K562 (cell line): ENCODE data around the gene MYBL2. TPM values are rescaled to one million over a fixed set of nuclear protein-coding genes. Genes with fewer than 3 reads are reported as not detected.
A peak's percentile ranks its signal among the peaks of the same experiment; 100 is the strongest.

Experiments
- DDX20 ChIP-seq: fragments of 450-650 bp; IDR thresholded peaks from 2 replicates; pipeline ENCODE4 v1.6.1; 2016; ENCODE audit warnings: missing genetic modification characterization, low read depth, mild to moderate bottlenecking, missing compliant biosample characterization, moderate library complexity
- GATA2 ChIP-seq: sonication (generic); formaldehyde crosslinking; IDR thresholded peaks from 2 replicates; pipeline ENCODE4 v1.4.0; 2020; ENCODE audit warnings: mild to moderate bottlenecking, missing genetic modification reagents
- GATAD2B ChIP-seq: fragments of 450-650 bp; IDR thresholded peaks from 2 replicates; pipeline ENCODE4 v1.6.1; 2017; ENCODE audit warnings: mild to moderate bottlenecking, borderline replicate concordance
- HES1 ChIP-seq: fragments of 450-650 bp; IDR thresholded peaks from 2 replicates; pipeline ENCODE4 v1.6.1; 2016; ENCODE audit warnings: low read depth, mild to moderate bottlenecking, moderate library complexity
- HLTF ChIP-seq: fragments of 450-650 bp; IDR thresholded peaks from 2 replicates; pipeline ENCODE4 v1.6.1; 2016
- HMBOX1 ChIP-seq: sonication (generic); IDR thresholded peaks from 2 replicates; pipeline ENCODE4 v1.6.1; 2016
- HNRNPH1 ChIP-seq: fragments of 200-400 bp; formaldehyde crosslinking; optimal IDR thresholded peaks from 2 replicates; pipeline ENCODE3; 2017; ENCODE audit warnings: low read depth, mild to moderate bottlenecking, low read length, moderate library complexity
- KAT7 ChIP-seq: sonication (generic); formaldehyde crosslinking; IDR thresholded peaks from 2 replicates; pipeline ENCODE4 v1.8.0; 2022; ENCODE audit warnings: missing genetic modification reagents, mild to moderate bottlenecking, borderline replicate concordance
- KHSRP ChIP-seq: fragments of 450-650 bp; IDR thresholded peaks from 2 replicates; pipeline ENCODE4 v1.6.1; 2017
- MAFK ChIP-seq: IDR thresholded peaks from 2 replicates; pipeline ENCODE4 v1.6.1; 2011; ENCODE audit warnings: low read length, improper control_type of control experiment
- NFE2L1 ChIP-seq: fragments of 450-650 bp; IDR thresholded peaks from 2 replicates; pipeline ENCODE4 v1.6.1; 2016; ENCODE audit warnings: missing genetic modification characterization, low read depth, mild to moderate bottlenecking, missing compliant biosample characterization, moderate library complexity, borderline replicate concordance
- NRF1 ChIP-seq, 2 experiments: fragments of 450-650 bp; IDR thresholded peaks in 1 of 2; conservative IDR thresholded peaks in 1 of 2; 2 replicates each; pipeline ENCODE4 v1.6.1; 2014; ENCODE audit warnings: mild to moderate bottlenecking in 2 of 2
- POLR2AphosphoS5 ChIP-seq: IDR thresholded peaks from 2 replicates; pipeline ENCODE4 v1.6.1; 2011; ENCODE audit warnings: mild to moderate bottlenecking, low read depth, low read length, moderate library complexity; ENCODE audit not compliant: control insufficient read depth, insufficient read depth
- PPARD ChIP-seq: fragments of 250-450 bp; sonication (Bioruptor Pico); IDR thresholded peaks from 2 replicates; pipeline ENCODE4 v1.8.0; 2022; ENCODE audit warnings: inconsistent platforms, mild to moderate bottlenecking, moderate library complexity
- PTRF ChIP-seq: fragments of 450-650 bp; IDR thresholded peaks from 2 replicates; pipeline ENCODE4 v1.6.1; 2016; ENCODE audit warnings: mild to moderate bottlenecking, missing genetic modification characterization, missing compliant biosample characterization
- RBM34 ChIP-seq: fragments of 200-400 bp; formaldehyde crosslinking; IDR thresholded peaks from 2 replicates; pipeline ENCODE4 v1.6.1; 2018; ENCODE audit warnings: low read length, borderline replicate concordance; ENCODE audit not compliant: insufficient read depth
- SP1 ChIP-seq: sonication (generic); formaldehyde crosslinking; IDR thresholded peaks from 2 replicates; pipeline ENCODE4 v1.8.1; 2022; ENCODE audit warnings: mild to moderate bottlenecking, missing genetic modification reagents
- TAF1 ChIP-seq: IDR thresholded peaks from 2 replicates; pipeline ENCODE4 v1.6.1; 2011; ENCODE audit warnings: mild to moderate bottlenecking, low read length, moderate library complexity; ENCODE audit not compliant: insufficient read depth, control insufficient read depth, severe bottlenecking; ENCODE audit errors: extremely low read depth
- TEAD4 ChIP-seq, 2 experiments: sonication (generic) in 1 of 2; formaldehyde crosslinking in 1 of 2; IDR thresholded peaks; 2 replicates each; pipeline versions ENCODE4 v1.6.1 to v1.8.0; 2012 to 2022; ENCODE audit warnings: borderline replicate concordance in 1 of 2, inconsistent platforms in 1 of 2, low read length in 1 of 2, mild to moderate bottlenecking in 1 of 2, missing genetic modification reagents in 1 of 2
- THRA ChIP-seq: fragments of 450-650 bp; IDR thresholded peaks from 2 replicates; pipeline ENCODE4 v1.6.1; 2017; ENCODE audit warnings: mild to moderate bottlenecking, moderate library complexity
- ZBTB34 ChIP-seq: fragments of 250-450 bp; sonication (Bioruptor Pico); IDR thresholded peaks from 2 replicates; pipeline ENCODE4 v1.8.0; 2021; ENCODE audit warnings: mild to moderate bottlenecking, moderate library complexity
- ZC3H4 ChIP-seq: sonication (generic); formaldehyde crosslinking; IDR thresholded peaks from 2 replicates; pipeline ENCODE4 v1.9.0; 2021; ENCODE audit warnings: missing genetic modification reagents, borderline replicate concordance
- ZNF146 ChIP-seq: IDR thresholded peaks from one replicate; pipeline ENCODE4 v1.6.1; 2018; ENCODE audit warnings: missing compliant biosample characterization; ENCODE audit not compliant: unreplicated experiment
- ZNF24 ChIP-seq: fragments of 450-650 bp; IDR thresholded peaks from 2 replicates; pipeline ENCODE4 v1.6.1; 2016
- ZNF324 ChIP-seq: fragments of 250-450 bp; sonication (Bioruptor Pico); IDR thresholded peaks from 2 replicates; pipeline ENCODE4 v1.4.0; 2020; ENCODE audit warnings: mild to moderate bottlenecking
- ZNF507 ChIP-seq: conservative IDR thresholded peaks from 2 replicates; pipeline ENCODE4 v1.6.1; 2017; ENCODE audit warnings: missing genetic modification characterization, missing compliant biosample characterization
- polyA plus RNA-seq, 8 experiments: library from polyadenylated mRNA; depleted of rRNA in 4 of 8; stranded (reverse) in 5 of 8; unstranded in 3 of 8; fragments of >200 nt; fragmentation: Nextera tagmentation in 2 of 8; fragmentation: Illumina TruSeq in 1 of 8; extraction: Ambion mirVana in 2 of 8; extraction: Trizol in 1 of 8; gene quantifications; 2 replicates each; pipeline versions ENCODE4 v1.2.1 to v1.2.3, GENCODE V29; 2011 to 2014; ENCODE audit warnings: inconsistent platforms in 1 of 8, missing spikeins in 1 of 8
- total RNA-seq, 7 experiments: library from RNA; depleted of rRNA in 6 of 7; stranded (reverse); fragments of >200 nt in 6 of 7; fragmentation: Illumina TruSeq in 2 of 7; extraction: Trizol in 2 of 7; gene quantifications; 2 replicates each; pipeline versions ENCODE4 v1.2.1 to v1.2.3, GENCODE V29; 2011 to 2021; ENCODE audit warnings: low replicate concordance in 1 of 7

MYBL2 gene
- total and polyA plus RNA-seq, 9 of the 15 experiments (the other 6 are each of a cell fraction or from before 2014, with no cell fraction given): 4.4 to 169 (median 52.5) TPM

GRCh38 chr20:43690943-43691598 is 24.2 kb downstream of the MYBL2 start (continued):
- TF ChIP-seq ZBTB34 (no peak), HMBOX1 (peak; percentile 59; the same call in 1 of the 2 replicates), SP1 (CRISPR knock-in tag) (no peak; the same call in 1 of the 2 replicates), ZNF507 (tag) (no peak), HLTF (no peak), ZNF24 (no peak), NRF1 (conservative IDR thresholded peaks at IDR 0.05 in 1 of 2, IDR thresholded peaks at IDR 0.05 in 1 of 2) (no peak), THRA (no peak), DDX20 (no peak), HNRNPH1 (no peak), POLR2AphosphoS5 (peak; percentile 96), ZNF146 (CRISPR knock-in tag) (no peak), MAFK (no peak), TEAD4 (IDR thresholded peaks at IDR 0.05; ENCODE audit: low read length) (peak; percentile 96), TEAD4 (CRISPR knock-in tag; IDR thresholded peaks at IDR 0.05; ENCODE audit: borderline replicate concordance) (no peak), TAF1 (no peak), ZNF324 (CRISPR knock-in tag) (no peak), GATA2 (CRISPR knock-in tag) (peak; percentile 88), KHSRP (no peak), NFE2L1 (tag) (no peak), PPARD (no peak), PTRF (tag) (no peak), KAT7 (CRISPR knock-in tag) (no peak), HES1 (peak; percentile 25; the same call in 1 of the 2 replicates), ZC3H4 (CRISPR knock-in tag) (no peak), RBM34 (no peak), GATAD2B (no peak; the same call in 1 of the 2 replicates)
